RWPE1 (cell line): ENCODE results near the gene ZNF598.
A peak's percentile ranks its signal among the peaks of the same experiment; 100 is the strongest.
"Not testable (repeated sequence)": the region's sequence is repeated elsewhere in the genome, so short reads cannot be mapped to it uniquely, and the experiment has no call there.

Experiments
- CTCF ChIA-PET: fragments of 350-600 bp; sonication (Branson Sonifier 250); formaldehyde crosslinking; extraction: SDS; loops from one replicate; lab custom pipeline; 2021; lab: Yijun Ruan, JAX
- POLR2A ChIA-PET: fragments of 400-600 bp; formaldehyde crosslinking; extraction: SDS; loops from one replicate; lab custom pipeline; 2020; ENCODE audit warnings: antibody characterized with exemption; ENCODE audit not compliant: low non-redundant PET; lab: Yijun Ruan, JAX
- DNase-seq: peaks from one replicate; pipeline ENCODE4 v3.0.0; 2012; ENCODE audit warnings: low spot score
- H3K27ac ChIP-seq: fragments of 450-650 bp; 2 replicates; pipeline ENCODE4 v1.5.1; 2017
- CTCF ChIP-seq: fragments of 450-650 bp; conservative IDR thresholded peaks from 2 replicates; pipeline ENCODE4 v1.5.1; 2017; ENCODE audit warnings: low read depth, mild to moderate bottlenecking

Gene ZNF598

GRCh38 chr16:2037115-2037514 lies 27.5 kb upstream of the ZNF598 start:
- TF ChIP-seq CTCF: no peak
- no peak for DNase-seq
- CTCF ChIA-PET: interaction anchor here (1.1 kb wide), 1 partner anchor 20 kb away, joined by 3 read pairs; no protein-coding TSS in a partner anchor
- POLR2A ChIA-PET: no interaction called here
- peak overlapping the region; percentile 12 for H3K27ac ChIP-seq

- ChIA-PET POLR2A (no interaction called here), CTCF (interaction anchor here (0.7 kb wide), 1 partner anchor 11 kb away, joined by 3 read pairs; no protein-coding TSS in a partner anchor)
- DNase-seq: no peak
- no peak for TF ChIP-seq CTCF
- H3K27ac ChIP-seq: peak overlapping the region; percentile 59
Observed at GRCh38 chr16:2036200-2036966, 26.8 kb upstream of the ZNF598 start.

DNA sequence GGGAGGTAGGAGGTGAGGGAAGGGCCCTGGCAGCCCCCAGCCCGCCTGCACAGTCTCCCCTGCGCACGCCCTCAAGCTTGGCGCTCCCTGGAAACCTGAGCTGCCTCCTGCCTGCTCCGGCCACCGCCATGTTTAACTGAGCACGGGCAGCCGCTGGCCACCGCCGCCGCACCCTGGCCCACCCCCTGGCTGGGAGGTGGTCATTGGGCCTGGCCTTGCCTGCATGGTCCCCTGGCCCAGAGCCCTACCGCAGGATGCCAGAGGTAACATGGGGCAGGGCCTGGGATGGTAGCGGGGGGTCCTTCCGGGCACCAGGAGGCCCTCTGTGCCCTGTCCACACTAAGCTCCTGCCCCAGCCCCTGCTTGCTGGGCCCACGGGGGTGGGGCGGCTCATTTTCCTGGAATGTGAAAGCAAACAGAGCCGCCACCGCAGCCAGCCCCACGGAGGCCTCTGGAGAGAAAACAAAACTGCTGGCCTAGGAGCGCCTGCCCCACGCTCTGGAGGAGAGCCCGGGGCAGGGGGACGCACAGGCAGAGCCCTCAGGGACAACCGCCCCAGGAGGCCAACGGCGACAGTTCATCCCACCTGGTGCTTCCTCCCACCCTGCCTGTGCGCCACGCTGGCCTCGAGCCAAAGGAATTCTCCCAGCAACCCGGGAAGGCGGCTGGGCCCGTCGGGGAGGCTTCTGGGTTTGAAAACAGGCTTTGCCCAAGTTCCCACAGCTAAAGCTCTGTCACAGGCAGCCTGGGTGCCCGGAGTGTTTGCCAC lies 26.0 kb upstream of the ZNF598 start:
- peak overlapping the region; percentile 59 for H3K27ac ChIP-seq
- CTCF ChIA-PET: interaction anchor here (0.7 kb wide), 1 partner anchor 12 kb away, joined by 3 read pairs; no protein-coding TSS in a partner anchor
- DNase-seq: no peak
- TF ChIP-seq CTCF: no peak
- POLR2A ChIA-PET: no interaction called here

DNA sequence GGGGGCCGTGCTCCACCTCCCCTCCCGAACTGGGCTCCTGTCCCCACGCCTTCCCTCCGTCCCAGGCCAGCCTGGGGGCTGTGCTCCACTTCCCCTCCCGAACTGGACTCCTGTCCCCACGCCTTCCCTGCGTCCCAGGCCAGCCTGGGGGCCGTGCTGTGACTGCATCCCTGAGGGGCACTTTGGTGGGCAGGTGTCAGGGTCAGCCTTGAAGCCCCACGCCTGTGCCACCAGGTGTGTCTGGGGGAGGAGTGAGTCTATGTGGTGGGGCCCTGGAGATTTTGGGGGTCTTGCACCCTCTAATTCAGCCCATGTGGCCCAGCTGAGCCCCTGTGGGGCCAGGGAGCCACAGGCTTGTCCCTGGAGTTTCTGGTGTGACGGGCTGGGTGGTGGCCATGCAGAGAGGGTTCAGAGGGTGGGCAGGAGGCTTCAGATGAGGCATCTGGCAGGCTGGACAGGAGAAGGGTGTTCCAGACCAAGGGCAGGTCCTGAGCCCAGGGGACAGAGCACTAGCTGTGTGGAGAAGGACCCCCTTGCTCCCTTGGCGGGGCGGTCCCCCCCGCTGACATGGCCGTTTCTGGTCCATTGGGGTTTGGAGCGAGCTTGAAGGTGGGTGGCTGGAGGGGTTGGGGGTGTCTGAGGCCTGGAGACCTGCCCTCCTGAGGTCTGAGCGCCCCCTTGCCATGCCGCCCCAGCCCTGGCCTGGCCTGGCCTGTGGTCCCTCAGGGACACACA lies 25.2 kb upstream of the ZNF598 start:
- DNase-seq: no peak
- CTCF ChIA-PET: no interaction called here
- POLR2A ChIA-PET: no interaction called here
- peak overlapping the region; percentile 59 for H3K27ac ChIP-seq
- no peak for TF ChIP-seq CTCF

GRCh38 chr16:2033909-2034695 lies 24.5 kb upstream of the ZNF598 start:
- peak overlapping the region; percentile 78 for H3K27ac ChIP-seq
- ChIA-PET POLR2A (interaction anchor here (0.6 kb wide), 1 partner anchor 22 kb away, joined by 3 read pairs; no protein-coding TSS in a partner anchor), CTCF (interaction anchor here (1.1 kb wide), 1 partner anchor 106 kb away, joined by 3 read pairs; no protein-coding TSS in a partner anchor)

DNA sequence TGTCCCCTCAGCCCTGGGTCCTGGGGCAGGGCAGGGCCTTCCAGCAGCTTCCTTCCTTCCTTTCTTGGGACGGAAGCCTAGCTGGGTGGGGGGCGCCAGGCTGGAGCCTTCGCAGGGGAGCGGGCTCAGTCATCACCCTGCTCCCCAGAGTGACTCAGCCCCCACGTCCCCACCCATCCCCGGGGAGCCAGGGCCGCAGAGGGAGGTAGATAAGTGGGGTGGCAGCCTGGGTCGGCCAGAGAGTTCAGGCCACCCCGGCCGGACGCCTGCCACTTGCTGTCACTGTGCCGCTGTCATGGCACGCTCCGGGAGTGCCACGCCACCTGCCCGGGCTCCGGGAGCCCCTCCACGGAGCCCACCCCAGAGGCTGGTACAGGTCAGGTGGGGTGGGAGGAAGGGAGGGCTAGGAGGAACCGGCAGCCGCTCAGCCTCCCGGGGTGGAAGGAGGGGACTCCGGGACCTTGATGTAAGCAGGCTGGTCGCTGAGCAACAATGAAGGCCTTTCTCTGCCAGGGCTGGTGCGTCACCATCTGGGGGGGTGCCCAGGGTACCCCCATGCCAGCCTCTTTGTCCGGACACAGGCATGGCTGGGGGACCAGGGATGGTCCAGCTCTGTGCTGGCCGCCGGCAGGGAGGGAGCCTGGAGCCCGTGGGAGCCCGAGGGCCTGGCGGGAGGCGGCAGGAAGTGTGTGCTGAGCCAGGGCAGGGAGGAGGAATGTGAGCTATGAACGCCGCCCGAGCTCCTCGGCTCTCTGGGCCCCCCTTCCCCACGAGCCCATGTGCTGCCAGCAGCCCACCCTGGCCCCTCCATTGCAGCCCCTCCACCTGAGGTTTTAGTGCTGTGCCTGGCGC lies 23.7 kb upstream of the ZNF598 start:
- ChIA-PET CTCF (interaction anchor here (0.6 to 1.1 kb wide), 3 partner anchors 11 to 107 kb away, joined by 3 read pairs; no protein-coding TSS in a partner anchor), POLR2A (interaction anchor here (0.6 kb wide), 1 partner anchor 23 kb away, joined by 3 read pairs; no protein-coding TSS in a partner anchor)
- H3K27ac ChIP-seq: peak overlapping the region; percentile 78
- no peak for TF ChIP-seq CTCF
- no peak for DNase-seq

More at GRCh38 chr16:2033909-2034695, 24.5 kb upstream of the ZNF598 start:
- not testable (repeated sequence) for DNase-seq
